ENCODE results near the gene LRP6. TPM values are rescaled to one million over a fixed set of nuclear protein-coding genes. Genes with fewer than 3 reads are reported as not detected.

LRP6 gene
- total RNA-seq, 2 donors from 2014 or later: 23.1 to 26.7 TPM

- WGBS, 2 donors: 63 to 80% methylated on average over 10 to 14 of the region's 14 CpGs
- no peak for TF ChIP-seq POLR2A (IDR thresholded peaks at IDR 0.05)
- TF ChIP-seq CTCF (IDR thresholded peaks at IDR 0.05): no peak
Measured at GRCh38 chr12:12091977-12092663, 174.7 kb downstream of the LRP6 start.

GRCh38 chr12:12091071-12091470, 175.8 kb downstream of the LRP6 start:
- Histone ChIP-seq H3K9me3 (no peaks in the 10 kb centered on the region), H3K27me3 (no peaks in the 10 kb centered on the region), H3K27ac (no peak overlapping the region), H3K36me3 (replicated peaks in 1 of 2; ENCODE audit: insufficient read depth in 1 of 2, low read depth in 2 of 2) (no peaks in the 10 kb centered on the region), H3K4me3 (no peak overlapping the region), H3K4me1 (peaks cover 3% of the 10 kb centered on the region)
- ATAC-seq (no peak), DNase-seq (no peak)
- WGBS, 2 donors: 81 to 90% methylated on average over 3 of the region's 3 CpGs
- intact Hi-C loops (cut with DNase I): no loop called here
- TF ChIP-seq POLR2A (IDR thresholded peaks at IDR 0.05) (no peak), CTCF (IDR thresholded peaks at IDR 0.05) (no peak)

More at GRCh38 chr12:12091977-12092663, 174.7 kb downstream of the LRP6 start:
- peak in 2 of 4 donors; percentile 27 to 48 for DNase-seq
- Histone ChIP-seq H3K36me3 (replicated peaks in 1 of 2; ENCODE audit: insufficient read depth in 1 of 2, low read depth in 2 of 2) (no peaks in the 10 kb centered on the region), H3K27me3 (no peaks in the 10 kb centered on the region), H3K4me3 (no peak overlapping the region), H3K4me1 (peaks cover 3% of the 10 kb centered on the region), H3K9me3 (no peaks in the 10 kb centered on the region), H3K27ac (no peak overlapping the region)
- intact Hi-C loops (cut with DNase I): no loop called here
- ATAC-seq: no peak

GRCh38 chr12:12088761-12089160, 178.1 kb downstream of the LRP6 start:
- Histone ChIP-seq H3K4me3 (no peak overlapping the region), H3K36me3 (replicated peaks in 1 of 2; ENCODE audit: insufficient read depth in 1 of 2, low read depth in 2 of 2) (no peaks in the 10 kb centered on the region), H3K27ac (no peak overlapping the region), H3K27me3 (no peaks in the 10 kb centered on the region), H3K9me3 (no peaks in the 10 kb centered on the region), H3K4me1 (peaks cover 3% of the 10 kb centered on the region)
- no peak for ATAC-seq
- intact Hi-C loops (cut with DNase I): loop anchor here (10.0 kb wide), 1 partner anchor 236 kb away; no protein-coding TSS in a partner anchor
- WGBS, 2 donors: 90 to 91% methylated on average over 8 to 9 of the region's 9 CpGs
- TF ChIP-seq POLR2A (IDR thresholded peaks at IDR 0.05): no peak
- no peak for DNase-seq

- Histone ChIP-seq H3K27ac (no peak overlapping the region), H3K4me3 (no peak overlapping the region), H3K36me3 (replicated peaks in 1 of 2; ENCODE audit: insufficient read depth in 1 of 2, low read depth in 2 of 2) (no peaks in the 10 kb centered on the region), H3K27me3 (no peaks in the 10 kb centered on the region), H3K9me3 (no peaks in the 10 kb centered on the region), H3K4me1 (peaks cover 3% of the 10 kb centered on the region)
- DNase-seq (no peak), ATAC-seq (no peak)
- TF ChIP-seq POLR2A (IDR thresholded peaks at IDR 0.05) (no peak), CTCF (IDR thresholded peaks at IDR 0.05) (no peak)
- 80 to 93% methylated on average over 10 of the region's 10 CpGs for WGBS, 2 donors
- intact Hi-C loops (cut with DNase I): loop anchor here (10.0 kb wide), 1 partner anchor 237 kb away; no protein-coding TSS in a partner anchor
Measured at GRCh38 chr12:12088147-12088546, 178.7 kb downstream of the LRP6 start.

GRCh38 chr12:12087693-12088034, 179.2 kb downstream of the LRP6 start:
- H3K27ac ChIP-seq: no peak overlapping the region
- no peak for TF ChIP-seq POLR2A (IDR thresholded peaks at IDR 0.05)
- TF ChIP-seq CTCF (IDR thresholded peaks at IDR 0.05): no peak
- 86 to 88% methylated on average over 2 of the region's 2 CpGs for WGBS, 2 donors
- H3K27me3 ChIP-seq: no peaks in the 10 kb centered on the region
- no peak overlapping the region for H3K4me3 ChIP-seq
- peaks cover 3% of the 10 kb centered on the region for H3K4me1 ChIP-seq
- H3K9me3 ChIP-seq: no peaks in the 10 kb centered on the region
- intact Hi-C loops (cut with DNase I): loop anchor here (10.0 kb wide), 1 partner anchor 237 kb away; no protein-coding TSS in a partner anchor
- DNase-seq: no peak
- no peaks in the 10 kb centered on the region for H3K36me3 ChIP-seq (replicated peaks in 1 of 2; ENCODE audit: insufficient read depth in 1 of 2, low read depth in 2 of 2)
- no peak for ATAC-seq
